ENCODE results near the gene FHIT.

The FHIT gene

DNA sequence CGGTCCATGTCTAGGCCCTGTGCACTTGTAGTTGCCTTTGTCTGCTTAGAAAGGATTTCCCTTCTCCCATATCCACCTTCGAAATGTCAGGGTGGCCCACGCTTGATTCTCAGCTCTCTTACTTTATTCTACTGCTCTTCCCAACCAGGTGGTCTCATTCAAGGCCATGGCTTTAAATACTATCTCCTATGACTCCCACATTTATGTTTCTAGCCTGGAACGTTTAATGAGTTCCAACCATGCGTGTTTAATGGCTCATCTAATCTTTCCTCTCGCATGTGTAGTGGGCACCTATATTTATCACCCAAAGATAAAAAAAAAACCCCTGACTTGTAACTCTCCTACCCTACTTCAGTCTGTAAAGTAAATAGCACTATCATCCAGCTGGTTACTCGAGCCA lies 1474.2 kb downstream of the FHIT start:
- Histone ChIP-seq H2AFZ (ENCODE audit: low read depth, low read length) (no peak overlapping the region), H3K4me1 (ENCODE audit: low read length) (peaks cover 15% of the 10 kb centered on the region), H3K27me3 (ENCODE audit: low read depth, low read length) (no peaks in the 10 kb centered on the region), H3K4me2 (ENCODE audit: low read length) (peak overlapping the region; percentile 46; the same call in 1 of the 2 replicates), H3K36me3 (replicated peaks; ENCODE audit: low read depth, low read length) (no peaks in the 10 kb centered on the region), H3K9ac (ENCODE audit: low read length) (no peak overlapping the region), H3K27ac (ENCODE audit: low read length) (no peak overlapping the region), H3K4me3 (ENCODE audit: low read length) (no peak overlapping the region), H3K79me2 (ENCODE audit: low read length) (no peaks in the 10 kb centered on the region), H4K20me1 (ENCODE audit: insufficient read depth, low read length) (no peaks in the 10 kb centered on the region), H3K9me3 (ENCODE audit: insufficient read depth, low read length) (no peaks in the 10 kb centered on the region)
- TF ChIP-seq, protein P1, sequence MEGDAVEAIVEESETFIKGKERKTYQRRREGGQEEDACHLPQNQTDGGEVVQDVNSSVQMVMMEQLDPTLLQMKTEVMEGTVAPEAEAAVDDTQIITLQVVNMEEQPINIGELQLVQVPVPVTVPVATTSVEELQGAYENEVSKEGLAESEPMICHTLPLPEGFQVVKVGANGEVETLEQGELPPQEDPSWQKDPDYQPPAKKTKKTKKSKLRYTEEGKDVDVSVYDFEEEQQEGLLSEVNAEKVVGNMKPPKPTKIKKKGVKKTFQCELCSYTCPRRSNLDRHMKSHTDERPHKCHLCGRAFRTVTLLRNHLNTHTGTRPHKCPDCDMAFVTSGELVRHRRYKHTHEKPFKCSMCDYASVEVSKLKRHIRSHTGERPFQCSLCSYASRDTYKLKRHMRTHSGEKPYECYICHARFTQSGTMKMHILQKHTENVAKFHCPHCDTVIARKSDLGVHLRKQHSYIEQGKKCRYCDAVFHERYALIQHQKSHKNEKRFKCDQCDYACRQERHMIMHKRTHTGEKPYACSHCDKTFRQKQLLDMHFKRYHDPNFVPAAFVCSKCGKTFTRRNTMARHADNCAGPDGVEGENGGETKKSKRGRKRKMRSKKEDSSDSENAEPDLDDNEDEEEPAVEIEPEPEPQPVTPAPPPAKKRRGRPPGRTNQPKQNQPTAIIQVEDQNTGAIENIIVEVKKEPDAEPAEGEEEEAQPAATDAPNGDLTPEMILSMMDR (IDR thresholded peaks at IDR 0.05; ENCODE audit: low read depth, low read length), result no peak
- TF ChIP-seq EZH2phosphoT487 (IDR thresholded peaks at IDR 0.05; ENCODE audit: low read depth), result no peak

DNA sequence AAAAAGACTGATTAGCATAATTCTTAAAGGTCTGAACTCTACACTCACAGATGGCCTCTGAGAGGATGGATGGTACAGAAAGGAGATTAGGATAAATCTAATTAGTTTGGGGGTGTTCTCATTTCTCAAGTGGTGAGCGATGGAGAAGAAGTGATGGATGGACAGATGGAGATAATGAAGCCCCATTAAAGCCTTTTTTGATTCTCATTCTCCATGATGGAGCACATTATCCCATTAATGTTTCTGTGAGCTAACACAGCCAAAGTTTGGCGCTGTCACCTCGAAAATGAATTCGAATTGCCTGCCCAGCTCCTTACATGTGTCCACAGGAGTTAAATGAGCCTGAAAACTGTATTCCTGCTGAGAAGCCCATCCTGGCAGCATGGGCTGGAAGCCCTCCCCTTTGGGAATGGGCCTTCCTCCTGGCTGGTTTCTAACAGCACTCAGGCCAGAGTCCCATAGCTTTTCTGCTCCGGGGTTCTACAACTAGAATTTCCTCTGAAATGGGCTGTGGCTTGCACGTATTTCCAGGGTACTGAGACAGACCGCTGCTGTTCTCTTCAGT lies 1475.4 kb downstream of the FHIT start:
- Histone ChIP-seq H3K27ac (ENCODE audit: low read length) (no peak overlapping the region), H2AFZ (ENCODE audit: low read depth, low read length) (no peak overlapping the region)

DNA sequence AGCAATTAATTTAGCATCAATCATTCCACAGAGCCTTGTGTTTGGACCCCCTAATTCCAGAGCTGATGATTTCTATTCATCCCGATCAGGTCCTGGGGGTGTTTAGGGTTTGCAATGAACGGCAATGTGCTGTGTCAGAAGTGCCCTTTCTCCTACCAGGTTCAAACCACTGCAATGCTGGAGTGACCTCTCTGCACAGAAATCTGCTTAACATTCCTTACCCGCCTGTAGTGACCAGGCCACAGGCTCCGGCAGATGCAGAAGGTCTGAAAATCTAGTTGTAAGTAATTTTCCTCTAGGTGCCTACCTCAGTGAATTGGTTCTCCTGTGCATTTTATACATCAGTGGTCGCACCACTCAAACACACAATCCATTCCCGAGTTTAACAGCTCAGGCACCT lies 1476.1 kb downstream of the FHIT start:
- peaks cover 15% of the 10 kb centered on the region for H3K4me1 ChIP-seq (ENCODE audit: low read length)
- no peaks in the 10 kb centered on the region for H3K27me3 ChIP-seq (ENCODE audit: low read depth, low read length)
- H3K36me3 ChIP-seq (replicated peaks; ENCODE audit: low read depth, low read length), result no peaks in the 10 kb centered on the region
- no peaks in the 10 kb centered on the region for H3K79me2 ChIP-seq (ENCODE audit: low read length)
- H3K27ac ChIP-seq (ENCODE audit: low read length), result no peak overlapping the region
- no peak overlapping the region for H2AFZ ChIP-seq (ENCODE audit: low read depth, low read length)
- TF ChIP-seq, protein P1 (IDR thresholded peaks at IDR 0.05; ENCODE audit: low read depth, low read length), result no peak
- no peak for TF ChIP-seq EZH2phosphoT487 (IDR thresholded peaks at IDR 0.05; ENCODE audit: low read depth)
- no peak overlapping the region for H3K4me3 ChIP-seq (ENCODE audit: low read length)
- H4K20me1 ChIP-seq (ENCODE audit: insufficient read depth, low read length), result no peaks in the 10 kb centered on the region
- H3K9ac ChIP-seq (ENCODE audit: low read length), result no peak overlapping the region
- H3K9me3 ChIP-seq (ENCODE audit: insufficient read depth, low read length), result no peaks in the 10 kb centered on the region
- no peak overlapping the region for H3K4me2 ChIP-seq (ENCODE audit: low read length)

More for the DNA sequence above, 1475.4 kb downstream of the FHIT start:
- Histone ChIP-seq H3K9ac (ENCODE audit: low read length) (no peak overlapping the region), H3K27me3 (ENCODE audit: low read depth, low read length) (no peaks in the 10 kb centered on the region), H3K4me1 (ENCODE audit: low read length) (peaks cover 15% of the 10 kb centered on the region), H3K9me3 (ENCODE audit: insufficient read depth, low read length) (no peaks in the 10 kb centered on the region), H4K20me1 (ENCODE audit: insufficient read depth, low read length) (no peaks in the 10 kb centered on the region), H3K36me3 (replicated peaks; ENCODE audit: low read depth, low read length) (no peaks in the 10 kb centered on the region), H3K79me2 (ENCODE audit: low read length) (no peaks in the 10 kb centered on the region), H3K4me3 (ENCODE audit: low read length) (no peak overlapping the region), H3K4me2 (ENCODE audit: low read length) (no peak overlapping the region)
- no peak for TF ChIP-seq EZH2phosphoT487 (IDR thresholded peaks at IDR 0.05; ENCODE audit: low read depth)
- TF ChIP-seq, protein P1 (IDR thresholded peaks at IDR 0.05; ENCODE audit: low read depth, low read length), result no peak

DNA sequence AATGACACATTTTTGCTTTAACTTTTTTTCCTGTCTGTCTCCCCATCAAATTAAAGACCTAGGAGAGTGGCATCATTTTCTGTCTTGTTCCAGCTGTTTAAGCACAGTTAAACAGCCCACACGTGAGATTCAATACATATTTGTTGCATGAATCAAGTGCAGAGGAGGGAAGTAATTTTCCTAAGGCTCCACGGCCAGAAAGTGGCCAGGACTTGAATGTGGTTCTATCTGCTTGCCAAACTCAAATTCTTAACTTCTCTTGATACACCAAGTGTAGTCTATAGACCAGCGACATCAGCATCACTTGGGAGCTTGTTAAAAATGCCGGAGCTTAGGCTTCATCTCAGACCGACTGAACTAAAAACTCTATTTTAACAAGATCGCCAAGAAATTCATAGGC lies 1476.6 kb downstream of the FHIT start:
- Histone ChIP-seq H3K9me3 (ENCODE audit: insufficient read depth, low read length) (no peaks in the 10 kb centered on the region), H3K27ac (ENCODE audit: low read length) (no peak overlapping the region), H3K79me2 (ENCODE audit: low read length) (no peaks in the 10 kb centered on the region), H3K4me1 (ENCODE audit: low read length) (peaks cover 15% of the 10 kb centered on the region), H2AFZ (ENCODE audit: low read depth, low read length) (no peak overlapping the region), H3K36me3 (replicated peaks; ENCODE audit: low read depth, low read length) (no peaks in the 10 kb centered on the region), H3K4me2 (ENCODE audit: low read length) (no peak overlapping the region), H3K9ac (ENCODE audit: low read length) (no peak overlapping the region), H4K20me1 (ENCODE audit: insufficient read depth, low read length) (no peaks in the 10 kb centered on the region), H3K27me3 (ENCODE audit: low read depth, low read length) (no peaks in the 10 kb centered on the region), H3K4me3 (ENCODE audit: low read length) (no peak overlapping the region)
- TF ChIP-seq, protein P1 (IDR thresholded peaks at IDR 0.05; ENCODE audit: low read depth, low read length), result no peak
- no peak for TF ChIP-seq EZH2phosphoT487 (IDR thresholded peaks at IDR 0.05; ENCODE audit: low read depth)
